ENCODE measurements around the gene PSMC3IP.

- TF ChIP-seq, protein P1, sequence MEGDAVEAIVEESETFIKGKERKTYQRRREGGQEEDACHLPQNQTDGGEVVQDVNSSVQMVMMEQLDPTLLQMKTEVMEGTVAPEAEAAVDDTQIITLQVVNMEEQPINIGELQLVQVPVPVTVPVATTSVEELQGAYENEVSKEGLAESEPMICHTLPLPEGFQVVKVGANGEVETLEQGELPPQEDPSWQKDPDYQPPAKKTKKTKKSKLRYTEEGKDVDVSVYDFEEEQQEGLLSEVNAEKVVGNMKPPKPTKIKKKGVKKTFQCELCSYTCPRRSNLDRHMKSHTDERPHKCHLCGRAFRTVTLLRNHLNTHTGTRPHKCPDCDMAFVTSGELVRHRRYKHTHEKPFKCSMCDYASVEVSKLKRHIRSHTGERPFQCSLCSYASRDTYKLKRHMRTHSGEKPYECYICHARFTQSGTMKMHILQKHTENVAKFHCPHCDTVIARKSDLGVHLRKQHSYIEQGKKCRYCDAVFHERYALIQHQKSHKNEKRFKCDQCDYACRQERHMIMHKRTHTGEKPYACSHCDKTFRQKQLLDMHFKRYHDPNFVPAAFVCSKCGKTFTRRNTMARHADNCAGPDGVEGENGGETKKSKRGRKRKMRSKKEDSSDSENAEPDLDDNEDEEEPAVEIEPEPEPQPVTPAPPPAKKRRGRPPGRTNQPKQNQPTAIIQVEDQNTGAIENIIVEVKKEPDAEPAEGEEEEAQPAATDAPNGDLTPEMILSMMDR (IDR thresholded peaks at IDR 0.05): no peak
- TF ChIP-seq POLR2A (IDR thresholded peaks at IDR 0.05): no peak
Observed at GRCh38 chr17:42603318-42603717, 25.8 kb upstream of the PSMC3IP start.

Data from tibial nerve (tissue), 3 donors.